Osteoblast (primary cell): Measurements from ENCODE around the gene SBNO2. TPM values are rescaled to one million over a fixed set of nuclear protein-coding genes. Genes with fewer than 3 reads are reported as not detected.

Source experiments
- DNase-seq: peaks from one replicate; pipeline ENCODE4 v3.0.0; 2011; ENCODE audit warnings: low spot score, mixed read lengths; ENCODE audit not compliant: insufficient read length; ENCODE audit errors: missing footprints
- H2AFZ ChIP-seq: 2 replicates; pipeline ENCODE4 v1.6.0; 2011; ENCODE audit warnings: mild to moderate bottlenecking, low read length
- H3K27ac ChIP-seq: 2 replicates; pipeline ENCODE4 v1.5.1; 2011; ENCODE audit warnings: mild to moderate bottlenecking, low read depth, low read length, moderate library complexity
- H3K27me3 ChIP-seq: 2 replicates; pipeline ENCODE4 v1.6.0; 2012; ENCODE audit warnings: mild to moderate bottlenecking, control low read depth, inconsistent platforms, low read length, moderate library complexity; ENCODE audit not compliant: insufficient read depth
- H3K36me3 ChIP-seq: 2 replicates; pipeline ENCODE4 v1.5.1; 2011; ENCODE audit warnings: mild to moderate bottlenecking, low read length, control low read depth, moderate library complexity; ENCODE audit not compliant: insufficient read depth
- H3K4me1 ChIP-seq: 2 replicates; pipeline ENCODE4 v1.5.1; 2011; ENCODE audit warnings: mild to moderate bottlenecking, low read length, control low read depth, moderate library complexity; ENCODE audit not compliant: insufficient read depth
- H3K4me2 ChIP-seq: 2 replicates; pipeline ENCODE4 v1.6.0; 2011; ENCODE audit warnings: mild to moderate bottlenecking, low read length; ENCODE audit not compliant: insufficient read depth
- H3K4me3 ChIP-seq: fragments of 200-600 bp; sonication (generic); 3 replicates; pipeline ENCODE4 v1.5.1; 2012; ENCODE audit warnings: mild to moderate bottlenecking, low read length, inconsistent platforms; ENCODE audit not compliant: insufficient read depth
- H3K79me2 ChIP-seq: 2 replicates; pipeline ENCODE4 v1.6.0; 2012; ENCODE audit warnings: mild to moderate bottlenecking, low read length, control low read depth, inconsistent platforms; ENCODE audit not compliant: insufficient read depth
- H3K9me3 ChIP-seq: 2 replicates; pipeline ENCODE4 v1.5.1; 2011; ENCODE audit warnings: low read depth, low read length, control low read depth
- H4K20me1 ChIP-seq: 2 replicates; pipeline ENCODE4 v1.6.0; 2012; ENCODE audit warnings: mild to moderate bottlenecking, low read length, control low read depth; ENCODE audit not compliant: insufficient read depth
- total RNA-seq: library from RNA; depleted of rRNA; stranded (reverse); fragments of >200 nt; gene quantifications from 2 replicates; pipeline ENCODE4 v1.2.3, GENCODE V29; 2012
- TF ChIP-seq, protein P1 (sequence below): IDR thresholded peaks from 2 replicates; pipeline ENCODE4 v1.5.1; 2011; ENCODE audit warnings: mild to moderate bottlenecking, low read depth, low read length, moderate library complexity; ENCODE audit errors: extremely low read depth

SBNO2 gene
- total RNA-seq, 1 donor: 69.1 TPM

DNA sequence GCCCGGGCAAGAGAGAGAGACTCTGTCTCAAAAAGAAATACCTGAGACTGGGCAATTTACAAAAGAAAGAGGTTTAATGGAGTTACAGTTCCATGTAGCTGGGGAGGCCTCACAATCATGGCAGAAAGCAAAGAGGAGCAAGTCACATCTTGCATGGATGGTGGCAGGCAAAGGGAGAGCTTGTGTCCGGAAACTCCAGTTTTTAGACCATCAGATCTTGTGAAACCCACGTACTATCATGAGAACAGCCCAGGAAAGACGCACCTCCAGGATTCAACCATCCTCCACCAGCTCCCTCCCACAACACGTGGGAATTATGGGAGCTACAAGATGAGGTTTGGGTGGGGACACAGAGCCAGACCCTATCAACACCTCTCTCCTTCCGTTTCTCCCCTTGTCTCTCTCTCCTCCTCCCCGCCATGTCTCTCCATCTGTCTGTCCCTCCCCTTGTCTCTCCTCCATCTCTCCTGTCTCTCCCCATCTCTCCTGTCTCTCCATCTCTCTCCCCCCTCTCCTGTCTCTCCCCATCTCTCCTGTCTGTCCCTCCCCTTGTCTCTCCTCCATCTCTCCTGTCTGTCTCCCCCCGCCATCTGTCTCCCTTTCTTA is 88.9 kb downstream of the SBNO2 start:
- no peaks in the 10 kb centered on the region for H3K79me2 ChIP-seq
- no peak overlapping the region for H3K4me2 ChIP-seq
- peaks cover 7% of the 10 kb centered on the region for H3K36me3 ChIP-seq
- H3K4me3 ChIP-seq: no peak overlapping the region
- H3K27me3 ChIP-seq: no peaks in the 10 kb centered on the region
- TF ChIP-seq, protein P1, sequence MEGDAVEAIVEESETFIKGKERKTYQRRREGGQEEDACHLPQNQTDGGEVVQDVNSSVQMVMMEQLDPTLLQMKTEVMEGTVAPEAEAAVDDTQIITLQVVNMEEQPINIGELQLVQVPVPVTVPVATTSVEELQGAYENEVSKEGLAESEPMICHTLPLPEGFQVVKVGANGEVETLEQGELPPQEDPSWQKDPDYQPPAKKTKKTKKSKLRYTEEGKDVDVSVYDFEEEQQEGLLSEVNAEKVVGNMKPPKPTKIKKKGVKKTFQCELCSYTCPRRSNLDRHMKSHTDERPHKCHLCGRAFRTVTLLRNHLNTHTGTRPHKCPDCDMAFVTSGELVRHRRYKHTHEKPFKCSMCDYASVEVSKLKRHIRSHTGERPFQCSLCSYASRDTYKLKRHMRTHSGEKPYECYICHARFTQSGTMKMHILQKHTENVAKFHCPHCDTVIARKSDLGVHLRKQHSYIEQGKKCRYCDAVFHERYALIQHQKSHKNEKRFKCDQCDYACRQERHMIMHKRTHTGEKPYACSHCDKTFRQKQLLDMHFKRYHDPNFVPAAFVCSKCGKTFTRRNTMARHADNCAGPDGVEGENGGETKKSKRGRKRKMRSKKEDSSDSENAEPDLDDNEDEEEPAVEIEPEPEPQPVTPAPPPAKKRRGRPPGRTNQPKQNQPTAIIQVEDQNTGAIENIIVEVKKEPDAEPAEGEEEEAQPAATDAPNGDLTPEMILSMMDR: no peak
- no peaks in the 10 kb centered on the region for H3K4me1 ChIP-seq
- H3K9me3 ChIP-seq: no peaks in the 10 kb centered on the region
- no peak overlapping the region for H3K27ac ChIP-seq
- H2AFZ ChIP-seq: no peak overlapping the region
- peaks cover 9% of the 10 kb centered on the region for H4K20me1 ChIP-seq
- no peak for DNase-seq

- Histone ChIP-seq H3K27ac (no peak overlapping the region), H2AFZ (no peak overlapping the region), H3K4me3 (no peak overlapping the region), H4K20me1 (peaks cover 9% of the 10 kb centered on the region), H3K4me2 (no peak overlapping the region), H3K36me3 (peaks cover 3% of the 10 kb centered on the region), H3K79me2 (no peaks in the 10 kb centered on the region), H3K27me3 (no peaks in the 10 kb centered on the region), H3K4me1 (no peaks in the 10 kb centered on the region), H3K9me3 (no peaks in the 10 kb centered on the region)
- TF ChIP-seq, protein P1: no peak
- DNase-seq: no peak
Observed at GRCh38 chr19:1084024-1084868, 89.8 kb downstream of the SBNO2 start.

DNA sequence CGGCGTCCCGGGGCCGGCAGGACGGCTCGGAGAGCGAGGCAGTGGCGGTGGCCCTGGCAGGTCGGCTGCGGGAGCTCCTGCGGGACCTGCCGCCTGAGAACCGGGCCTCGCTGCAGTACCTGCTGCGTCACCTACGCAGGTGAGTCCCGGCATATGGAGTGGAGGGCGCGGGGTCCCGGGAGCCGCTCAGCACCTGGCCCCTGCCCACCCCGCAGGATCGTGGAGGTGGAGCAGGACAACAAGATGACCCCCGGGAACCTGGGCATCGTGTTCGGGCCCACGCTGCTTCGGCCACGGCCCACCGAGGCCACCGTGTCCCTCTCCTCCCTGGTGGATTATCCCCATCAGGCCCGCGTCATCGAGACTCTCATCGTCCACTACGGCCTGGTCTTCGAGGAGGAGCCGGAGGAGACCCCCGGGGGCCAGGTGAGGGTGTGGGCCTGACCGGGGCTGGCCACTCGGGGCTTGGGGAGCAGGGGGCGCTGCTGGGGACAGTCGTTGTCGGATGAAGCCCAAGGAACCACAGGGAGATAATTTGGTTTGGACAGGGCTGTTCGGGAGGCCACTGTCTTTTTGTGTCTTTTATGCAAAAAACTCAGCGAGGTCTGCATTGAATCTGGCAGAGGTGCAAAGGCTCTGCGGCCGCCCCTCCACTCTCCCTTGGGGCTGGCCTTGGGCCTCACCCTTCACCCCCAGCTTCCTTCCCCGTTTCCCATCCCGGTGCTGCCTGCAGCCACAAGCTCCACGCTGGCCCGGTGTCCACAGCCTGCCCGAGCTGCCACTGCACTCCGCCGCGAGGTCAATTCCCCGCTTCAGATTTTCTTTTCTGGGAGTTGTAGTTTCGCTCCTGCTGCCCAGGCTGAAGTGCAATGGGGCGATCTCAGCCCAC is 90.9 kb downstream of the SBNO2 start:
- DNase-seq: no peak
- Histone ChIP-seq H3K9me3 (no peaks in the 10 kb centered on the region), H3K79me2 (no peaks in the 10 kb centered on the region), H3K4me1 (no peaks in the 10 kb centered on the region), H3K36me3 (no peaks in the 10 kb centered on the region), H3K4me2 (no peak overlapping the region), H3K4me3 (no peak overlapping the region), H3K27me3 (no peaks in the 10 kb centered on the region), H3K27ac (no peak overlapping the region), H2AFZ (no peak overlapping the region), H4K20me1 (peaks cover 7% of the 10 kb centered on the region)
- TF ChIP-seq, protein P1: no peak
